ENCODE results near the gene TMEM132E. TPM values are rescaled to one million over a fixed set of nuclear protein-coding genes. Genes with fewer than 3 reads are reported as not detected.

The TMEM132E gene
- total RNA-seq, 1 experiment from 2014 or later, result 0.04 TPM

GRCh38 chr17:34553907-34554306 is 25.5 kb upstream of the TMEM132E start:
- no peak for TF ChIP-seq EZH2 (IDR thresholded peaks at IDR 0.05; ENCODE audit: borderline replicate concordance, low read depth, low read length, poor library complexity, severe bottlenecking)
- no peak for TF ChIP-seq CTCF (conservative IDR thresholded peaks at IDR 0.05; ENCODE audit: low read depth, low read length)
- POLR2A ChIA-PET (ENCODE audit: low non-redundant PET), result no interaction called here
- no peak overlapping the region for H3K27ac ChIP-seq (ENCODE audit: low read depth, low read length, poor library complexity, severe bottlenecking)
- peaks cover 4% of the 10 kb centered on the region for H3K27me3 ChIP-seq (replicated peaks; ENCODE audit: insufficient read depth, low read depth, low read length, poor library complexity)
- H3K4me3 ChIP-seq (ENCODE audit: low read depth, low read length, poor library complexity, severe bottlenecking), result no peak overlapping the region
- no peak for DNase-seq (ENCODE audit: low spot score)
- no peaks in the 10 kb centered on the region for H3K4me1 ChIP-seq (ENCODE audit: insufficient read depth, low read length, poor library complexity, severe bottlenecking)
- no TSS peak for BruUV-seq (replicated peaks)
- CTCF ChIA-PET, result no interaction called here
- no peaks in the 10 kb centered on the region for H3K9me3 ChIP-seq (ENCODE audit: low read depth, low read length, poor library complexity, severe bottlenecking)
- intact Hi-C loops (cut with micrococcal nuclease; ENCODE audit: unreplicated experiment), result no loop called here
- H3K36me3 ChIP-seq (ENCODE audit: insufficient read depth, low read length, poor library complexity, severe bottlenecking), result no peaks in the 10 kb centered on the region

- ChIA-PET POLR2A (ENCODE audit: low non-redundant PET) (no interaction called here), CTCF (no interaction called here)
- BruUV-seq (replicated peaks), result no TSS peak
- Histone ChIP-seq H3K4me3 (ENCODE audit: low read depth, low read length, poor library complexity, severe bottlenecking) (no peak overlapping the region), H3K36me3 (ENCODE audit: insufficient read depth, low read length, poor library complexity, severe bottlenecking) (no peaks in the 10 kb centered on the region), H3K27me3 (replicated peaks; ENCODE audit: insufficient read depth, low read depth, low read length, poor library complexity) (peaks cover 7% of the 10 kb centered on the region), H3K27ac (ENCODE audit: low read depth, low read length, poor library complexity, severe bottlenecking) (no peak overlapping the region), H3K9me3 (ENCODE audit: low read depth, low read length, poor library complexity, severe bottlenecking) (no peaks in the 10 kb centered on the region), H3K4me1 (ENCODE audit: insufficient read depth, low read length, poor library complexity, severe bottlenecking) (no peaks in the 10 kb centered on the region)
- no peak for TF ChIP-seq CTCF (conservative IDR thresholded peaks at IDR 0.05; ENCODE audit: low read depth, low read length)
- TF ChIP-seq EZH2 (IDR thresholded peaks at IDR 0.05; ENCODE audit: borderline replicate concordance, low read depth, low read length, poor library complexity, severe bottlenecking), result no peak
- intact Hi-C loops (cut with micrococcal nuclease; ENCODE audit: unreplicated experiment), result no loop called here
- DNase-seq (ENCODE audit: low spot score), result no peak
These were observed 23.0 kb upstream of the TMEM132E start for GRCh38 chr17:34556384-34556783.

- intact Hi-C loops (cut with micrococcal nuclease; ENCODE audit: unreplicated experiment), result no loop called here
- POLR2A ChIA-PET (ENCODE audit: low non-redundant PET), result no interaction called here
These were observed 22.5 kb upstream of the TMEM132E start for GRCh38 chr17:34556931-34557330.

More at GRCh38 chr17:34556931-34557330, 22.5 kb upstream of the TMEM132E start:
- H3K27ac ChIP-seq (ENCODE audit: low read depth, low read length, poor library complexity, severe bottlenecking), result no peak overlapping the region
- no peak for TF ChIP-seq CTCF (conservative IDR thresholded peaks at IDR 0.05; ENCODE audit: low read depth, low read length)
- TF ChIP-seq EZH2 (IDR thresholded peaks at IDR 0.05; ENCODE audit: borderline replicate concordance, low read depth, low read length, poor library complexity, severe bottlenecking), result no peak
- H3K36me3 ChIP-seq (ENCODE audit: insufficient read depth, low read length, poor library complexity, severe bottlenecking), result no peaks in the 10 kb centered on the region
- BruUV-seq (replicated peaks), result no TSS peak
- H3K4me1 ChIP-seq (ENCODE audit: insufficient read depth, low read length, poor library complexity, severe bottlenecking), result no peaks in the 10 kb centered on the region
- peaks cover 7% of the 10 kb centered on the region for H3K27me3 ChIP-seq (replicated peaks; ENCODE audit: insufficient read depth, low read depth, low read length, poor library complexity)
- CTCF ChIA-PET, result no interaction called here
- H3K9me3 ChIP-seq (ENCODE audit: low read depth, low read length, poor library complexity, severe bottlenecking), result no peaks in the 10 kb centered on the region
- no peak for DNase-seq (ENCODE audit: low spot score)
- H3K4me3 ChIP-seq (ENCODE audit: low read depth, low read length, poor library complexity, severe bottlenecking), result no peak overlapping the region
